ENCODE measurements around the gene SYNJ1.

- TF ChIP-seq CTCF (IDR thresholded peaks at IDR 0.05) (no peak), POLR2A (IDR thresholded peaks at IDR 0.05) (no peak)
Measured at GRCh38 chr21:32705139-32705538, 22.7 kb downstream of the SYNJ1 start.
